Breast epithelium (tissue), 4 donors: ENCODE data around the gene NCOR1. TPM values are rescaled to one million over a fixed set of nuclear protein-coding genes. Genes with fewer than 3 reads are reported as not detected.

Experiments
- DNase-seq, 2 donors: peaks; one replicate each; pipeline ENCODE4 v3.0.0-alpha.2; 2019; ENCODE audit warnings: low spot score in 2 of 2
- H3K27ac ChIP-seq, 2 donors: fragments of 200-600 bp; sonication (generic) in 1 of 2; one replicate each; pipeline ENCODE4 v1.5.1; 2016 to 2019; ENCODE audit warnings: mild to moderate bottlenecking in 1 of 2
- H3K27me3 ChIP-seq, 2 donors: fragments of 200-600 bp; sonication (generic) in 1 of 2; one replicate each; pipeline versions ENCODE4 v1.5.1 to v1.6.0; 2017 to 2019; ENCODE audit warnings: control low read depth in 1 of 2, mild to moderate bottlenecking in 1 of 2
- H3K36me3 ChIP-seq: fragments of 200-600 bp; one replicate; pipeline ENCODE4 v1.5.1; 2019
- H3K4me1 ChIP-seq, 2 donors: fragments of 200-600 bp; sonication (generic); one replicate each; pipeline ENCODE4 v1.5.1; 2016 to 2019; ENCODE audit warnings: control low read depth in 1 of 2
- H3K4me3 ChIP-seq, 3 donors: fragments of 200-600 bp; sonication (generic); 1 replicate in 2 of 3; 2 replicates in 1 of 3; pipeline ENCODE4 v1.5.1; 2016 to 2019; ENCODE audit warnings: mild to moderate bottlenecking in 3 of 3, moderate library complexity in 2 of 3
- H3K9me3 ChIP-seq, 2 donors: fragments of 200-600 bp; sonication (generic) in 1 of 2; one replicate each; pipeline ENCODE4 v1.5.1; 2016 to 2019; ENCODE audit warnings: control low read depth in 1 of 2
- CTCF ChIP-seq, 3 donors: fragments of 450-650 bp; IDR thresholded peaks; one replicate each; pipeline ENCODE4 v1.5.1; 2016 to 2017; ENCODE audit warnings: antibody characterized with exemption in 3 of 3, mild to moderate bottlenecking in 3 of 3, moderate library complexity in 3 of 3
- POLR2A ChIP-seq: fragments of 450-650 bp; IDR thresholded peaks from one replicate; pipeline ENCODE4 v1.6.1; 2016; ENCODE audit warnings: antibody characterized with exemption, mild to moderate bottlenecking, moderate library complexity
- POLR2AphosphoS5 ChIP-seq, 3 donors: sonication (generic); formaldehyde crosslinking; IDR thresholded peaks; one replicate each; pipeline ENCODE4 v1.6.1; 2017; ENCODE audit warnings: antibody characterized with exemption in 3 of 3
- intact Hi-C: fragments of 100-400 bp; cut with DNase I; formaldehyde crosslinking; loops from one replicate; pipeline ENCODE4 v1.15.1; 2023; ENCODE audit warnings: low total_unique reads
- total RNA-seq, 3 donors: library from RNA; depleted of rRNA; stranded (reverse); fragments of >200 nt; gene quantifications; one replicate each; pipeline ENCODE4 v1.1.0, GENCODE V29; 2016

The NCOR1 gene
- total RNA-seq, 3 donors from 2014 or later = 118 to 229 (median 174) TPM

- Histone ChIP-seq H3K9me3 (no peaks in the 10 kb centered on the region), H3K4me3 (no peak overlapping the region), H3K27ac (no peak overlapping the region), H3K4me1 (no peaks in the 10 kb centered on the region), H3K27me3 (no peaks in the 10 kb centered on the region), H3K36me3 (peaks cover 5% of the 10 kb centered on the region)
- DNase-seq = no peak
- no peak for TF ChIP-seq CTCF (IDR thresholded peaks at IDR 0.05)
- TF ChIP-seq POLR2A = no peak
- no peak for TF ChIP-seq POLR2AphosphoS5 (IDR thresholded peaks at IDR 0.05)
- intact Hi-C loops = loop anchor here (2.0 to 10.0 kb wide), 2 partner anchors 18 to 108 kb away; no protein-coding TSS in a partner anchor
These were observed 188.4 kb downstream of the NCOR1 start for GRCh38 chr17:16026895-16027294.

GRCh38 chr17:16025202-16025601 is 190.1 kb downstream of the NCOR1 start:
- intact Hi-C loops = loop anchor here (10.0 kb wide), 1 partner anchor 110 kb away; no protein-coding TSS in a partner anchor
- no peak for DNase-seq
- Histone ChIP-seq H3K4me3 (no peak overlapping the region), H3K9me3 (no peaks in the 10 kb centered on the region), H3K4me1 (no peaks in the 10 kb centered on the region), H3K27me3 (no peaks in the 10 kb centered on the region), H3K36me3 (peaks cover 5% of the 10 kb centered on the region), H3K27ac (no peak overlapping the region)
- TF ChIP-seq POLR2A (no peak), CTCF (IDR thresholded peaks at IDR 0.05) (no peak), POLR2AphosphoS5 (IDR thresholded peaks at IDR 0.05) (no peak)

GRCh38 chr17:16023881-16024280 is 191.5 kb downstream of the NCOR1 start:
- Histone ChIP-seq H3K36me3 (peaks cover 2% of the 10 kb centered on the region), H3K27me3 (no peaks in the 10 kb centered on the region), H3K9me3 (no peaks in the 10 kb centered on the region), H3K27ac (no peak overlapping the region), H3K4me3 (no peak overlapping the region), H3K4me1 (no peaks in the 10 kb centered on the region)
- intact Hi-C loops = loop anchor here (1.0 to 10.0 kb wide), 2 partner anchors 14 to 111 kb away; no protein-coding TSS in a partner anchor
- no peak for TF ChIP-seq CTCF (IDR thresholded peaks at IDR 0.05)
- TF ChIP-seq POLR2A = no peak
- TF ChIP-seq POLR2AphosphoS5 (IDR thresholded peaks at IDR 0.05) = no peak
- no peak for DNase-seq

GRCh38 chr17:16019347-16019746 is 196.0 kb downstream of the NCOR1 start:
- Histone ChIP-seq H3K27ac (no peak overlapping the region), H3K4me1 (no peaks in the 10 kb centered on the region), H3K9me3 (no peaks in the 10 kb centered on the region), H3K27me3 (no peaks in the 10 kb centered on the region), H3K4me3 (no peak overlapping the region), H3K36me3 (no peaks in the 10 kb centered on the region)
- no peak for DNase-seq
- TF ChIP-seq POLR2A (no peak), CTCF (IDR thresholded peaks at IDR 0.05) (no peak), POLR2AphosphoS5 (IDR thresholded peaks at IDR 0.05) (no peak)
- intact Hi-C loops = no loop called here

- TF ChIP-seq POLR2AphosphoS5 (IDR thresholded peaks at IDR 0.05) = no peak
- TF ChIP-seq POLR2A = no peak
- peak; percentile 35 to 65 (median 40) for TF ChIP-seq CTCF (IDR thresholded peaks at IDR 0.05)
- intact Hi-C loops = no loop called here
- no peak for DNase-seq
- Histone ChIP-seq H3K4me3 (no peak overlapping the region), H3K27me3 (no peaks in the 10 kb centered on the region), H3K36me3 (no peaks in the 10 kb centered on the region), H3K9me3 (no peaks in the 10 kb centered on the region), H3K4me1 (no peaks in the 10 kb centered on the region), H3K27ac (peak overlapping the region in 1 of 2 donors; percentile 8)
These were observed 201.4 kb downstream of the NCOR1 start for GRCh38 chr17:16013943-16014407.
